HFF-Myc (cell line): ENCODE data around the gene KCNG3.

Experiments used
- DNase-seq: peaks from one replicate; pipeline ENCODE4 v3.0.0-alpha.2; 2011; ENCODE audit warnings: low read depth; ENCODE audit errors: extremely low read depth
- H3K4me3 ChIP-seq: replicated peaks from 2 replicates; pipeline ENCODE4 v1.5.1; 2011; ENCODE audit warnings: low read depth, mild to moderate bottlenecking, control low read depth, low read length
- TF ChIP-seq, protein P1 (sequence below): IDR thresholded peaks from 2 replicates; pipeline ENCODE4 v1.5.1; 2012; ENCODE audit warnings: mild to moderate bottlenecking, low read depth, low read length, control low read depth; ENCODE audit errors: missing control alignments

The KCNG3 gene

DNA sequence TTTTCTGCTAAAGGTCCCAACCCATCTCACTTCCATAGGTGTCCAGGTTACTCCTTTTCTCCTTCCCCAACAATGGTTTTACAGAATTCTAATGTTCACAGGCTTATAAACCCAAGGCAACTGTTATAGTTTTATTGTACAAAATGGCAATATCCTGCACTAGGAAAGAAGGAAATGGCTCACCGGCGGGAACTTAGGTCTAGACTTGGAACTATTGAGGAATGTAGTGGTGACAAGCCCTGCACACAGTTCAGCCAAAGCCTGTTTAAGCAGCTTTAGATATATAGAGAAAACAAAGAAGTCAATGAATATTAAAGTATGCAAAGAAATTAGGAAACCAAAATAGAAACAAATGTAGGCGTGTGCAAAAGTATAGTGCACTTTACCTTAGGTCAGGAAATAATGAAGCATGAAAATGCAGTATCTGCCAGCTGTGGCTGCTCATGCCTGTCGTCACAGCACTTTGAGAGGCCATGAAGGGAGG lies 22.7 kb upstream of the KCNG3 start:
- TF ChIP-seq, protein P1, sequence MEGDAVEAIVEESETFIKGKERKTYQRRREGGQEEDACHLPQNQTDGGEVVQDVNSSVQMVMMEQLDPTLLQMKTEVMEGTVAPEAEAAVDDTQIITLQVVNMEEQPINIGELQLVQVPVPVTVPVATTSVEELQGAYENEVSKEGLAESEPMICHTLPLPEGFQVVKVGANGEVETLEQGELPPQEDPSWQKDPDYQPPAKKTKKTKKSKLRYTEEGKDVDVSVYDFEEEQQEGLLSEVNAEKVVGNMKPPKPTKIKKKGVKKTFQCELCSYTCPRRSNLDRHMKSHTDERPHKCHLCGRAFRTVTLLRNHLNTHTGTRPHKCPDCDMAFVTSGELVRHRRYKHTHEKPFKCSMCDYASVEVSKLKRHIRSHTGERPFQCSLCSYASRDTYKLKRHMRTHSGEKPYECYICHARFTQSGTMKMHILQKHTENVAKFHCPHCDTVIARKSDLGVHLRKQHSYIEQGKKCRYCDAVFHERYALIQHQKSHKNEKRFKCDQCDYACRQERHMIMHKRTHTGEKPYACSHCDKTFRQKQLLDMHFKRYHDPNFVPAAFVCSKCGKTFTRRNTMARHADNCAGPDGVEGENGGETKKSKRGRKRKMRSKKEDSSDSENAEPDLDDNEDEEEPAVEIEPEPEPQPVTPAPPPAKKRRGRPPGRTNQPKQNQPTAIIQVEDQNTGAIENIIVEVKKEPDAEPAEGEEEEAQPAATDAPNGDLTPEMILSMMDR, result no peak
- H3K4me3 ChIP-seq, result no peak overlapping the region
- DNase-seq, result no peak

DNA sequence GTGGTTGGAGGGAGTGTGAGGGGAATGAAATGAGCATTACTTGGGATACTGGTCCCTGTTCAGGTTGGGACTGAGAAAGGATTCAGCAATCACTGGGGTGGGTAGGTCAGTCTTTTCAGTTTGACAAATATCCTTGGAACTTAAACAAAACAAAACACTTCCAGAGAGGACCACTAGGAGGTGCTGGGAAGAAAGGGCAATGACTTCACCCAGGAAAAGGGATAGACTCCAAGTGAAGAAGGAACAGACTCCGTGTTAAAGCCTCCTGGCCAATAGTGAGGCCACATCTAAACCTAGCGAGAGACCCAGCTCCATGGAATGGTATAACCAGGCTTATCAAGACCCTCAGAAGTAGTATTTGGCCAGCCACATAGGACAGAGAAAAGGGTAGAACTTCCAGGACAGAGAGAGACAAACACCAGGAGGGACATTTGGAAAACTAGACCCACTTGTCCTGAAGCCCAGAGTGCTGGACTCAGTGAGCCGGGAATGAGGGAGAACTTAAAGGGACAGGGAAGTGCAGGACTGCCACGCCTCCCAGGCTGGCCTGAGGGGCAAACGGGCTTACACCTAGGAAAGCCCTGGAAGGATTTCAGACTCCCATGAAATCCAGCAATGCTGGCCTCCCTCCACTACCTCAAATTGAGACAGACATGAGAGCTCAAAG lies 19.6 kb upstream of the KCNG3 start:
- H3K4me3 ChIP-seq, result no peak overlapping the region
- TF ChIP-seq, protein P1, result peak; percentile 60
- DNase-seq, result peak; percentile 35

DNA sequence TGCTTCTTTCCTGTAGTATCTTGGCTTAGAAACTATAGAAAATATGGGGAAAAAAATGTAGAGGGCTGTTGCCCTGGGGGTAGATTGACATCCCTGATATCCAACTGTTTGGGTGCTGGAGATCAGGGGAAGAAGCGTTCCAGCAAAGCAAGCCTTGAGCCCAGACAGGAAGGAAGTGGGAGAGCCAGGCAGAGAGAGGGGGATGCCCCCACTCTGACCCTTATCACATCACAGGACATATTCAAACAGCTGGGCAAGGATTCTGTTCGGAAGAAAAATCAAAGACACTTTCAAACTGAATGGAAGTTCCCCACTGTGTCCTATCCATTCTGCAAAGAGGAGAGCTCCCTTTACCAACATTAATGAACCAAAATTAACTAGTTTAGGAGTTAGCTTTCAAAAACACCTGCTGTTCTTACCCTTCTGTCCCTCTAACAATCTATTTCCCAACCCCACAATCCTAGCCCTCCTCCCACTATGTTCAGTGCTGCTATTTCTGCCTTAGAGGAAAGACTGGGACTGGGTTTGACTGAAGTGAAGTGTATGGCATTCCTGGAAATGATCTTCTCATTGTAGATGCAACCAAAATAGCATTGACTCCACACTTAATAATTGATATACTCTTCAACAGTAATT lies 16.9 kb upstream of the KCNG3 start:
- no peak overlapping the region for H3K4me3 ChIP-seq
- DNase-seq, result no peak
- TF ChIP-seq, protein P1, result no peak

DNA sequence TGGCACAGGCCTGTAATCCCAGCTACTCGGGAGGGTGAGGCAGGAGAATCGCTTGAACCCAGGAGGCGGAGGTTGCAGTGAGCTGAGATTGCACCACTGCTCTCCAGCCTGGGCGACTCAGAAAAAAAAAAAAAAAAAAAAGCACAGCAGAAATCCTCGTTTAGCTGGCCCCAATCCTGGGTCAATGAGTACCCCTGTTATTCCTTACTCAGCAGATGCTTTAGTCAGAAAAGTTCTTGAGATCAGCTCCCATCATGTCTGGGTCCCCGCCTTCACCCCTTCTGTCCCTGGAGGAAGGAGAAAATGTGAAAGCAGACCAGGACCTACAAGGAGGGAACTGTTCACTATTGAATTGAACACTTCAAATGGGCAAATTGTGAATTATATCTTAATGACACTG lies 16.4 kb upstream of the KCNG3 start:
- DNase-seq, result no peak
- TF ChIP-seq, protein P1, result no peak
- no peak overlapping the region for H3K4me3 ChIP-seq

DNA sequence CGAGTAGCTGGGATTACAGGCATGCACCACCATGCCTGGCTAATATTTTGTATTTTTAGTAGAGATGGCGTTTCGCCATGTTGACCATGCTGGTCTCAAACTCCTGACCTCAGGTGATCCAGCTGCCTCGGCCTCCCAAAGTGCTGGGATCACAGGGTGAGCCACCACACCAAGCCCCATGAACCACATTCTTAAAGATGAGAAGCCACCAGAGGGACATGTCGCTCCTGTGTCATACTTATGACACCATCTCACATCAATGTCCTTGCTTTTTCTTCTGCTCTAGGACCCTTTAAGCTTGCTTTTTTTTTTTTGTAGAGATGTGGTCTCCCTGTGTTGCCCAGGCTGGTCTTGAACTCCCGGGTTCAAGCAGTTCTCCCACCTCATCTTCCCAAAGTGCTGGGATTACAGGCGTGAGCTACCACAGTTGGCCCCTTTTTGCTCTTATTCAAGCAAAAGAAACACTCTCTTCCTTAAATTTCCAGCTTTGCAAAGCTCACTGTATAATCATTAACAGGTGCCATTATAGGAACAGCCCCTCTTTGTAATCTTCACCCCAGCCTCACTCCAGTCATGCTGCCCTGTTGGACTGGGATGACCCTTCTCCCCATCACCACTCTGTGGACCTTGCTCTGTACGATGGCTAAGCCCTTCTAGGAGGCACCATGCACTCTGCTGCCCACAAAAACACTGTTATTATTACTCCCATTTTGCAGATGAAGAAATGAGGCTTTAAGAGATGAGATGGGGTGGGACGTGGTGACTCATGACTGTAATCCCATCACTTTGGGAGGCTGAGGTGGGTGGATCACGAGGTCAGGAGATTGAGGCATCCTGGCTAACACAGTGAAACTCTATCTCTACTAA lies 10.8 kb upstream of the KCNG3 start:
- TF ChIP-seq, protein P1, result no peak
- no peak overlapping the region for H3K4me3 ChIP-seq
- DNase-seq, result no peak

DNA sequence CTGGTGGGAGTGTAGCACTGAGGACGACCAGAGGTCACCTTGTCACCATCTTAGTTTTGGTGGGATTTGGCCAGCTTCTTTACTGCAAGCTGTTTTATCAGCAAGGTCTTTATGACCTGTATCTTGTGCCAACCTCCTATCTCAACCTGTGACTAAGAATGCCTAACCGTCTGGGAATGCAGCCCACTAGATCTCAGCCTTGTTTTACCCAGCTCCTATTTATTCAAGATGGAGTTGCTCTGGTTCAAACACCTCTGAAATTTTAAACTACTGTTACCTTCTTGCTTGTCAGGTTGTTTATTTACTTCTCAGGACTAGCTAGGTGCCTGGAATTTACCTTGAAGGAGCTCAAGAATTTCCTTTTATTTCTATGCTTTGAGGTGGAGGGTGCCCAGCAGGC lies 9.5 kb upstream of the KCNG3 start:
- TF ChIP-seq, protein P1, result no peak
- H3K4me3 ChIP-seq, result no peak overlapping the region
- DNase-seq, result no peak
